Neural cell (in vitro differentiated cells): Measurements from ENCODE around the gene NAGLU. TPM values are rescaled to one million over a fixed set of nuclear protein-coding genes. Genes with fewer than 3 reads are reported as not detected.

Experiments
- H2AFZ ChIP-seq: fragments of 200-600, 300-800 bp; sonication (generic), shearing (Covaris generic); 2 replicates; pipeline ENCODE4 v1.6.0; 2014; ENCODE audit warnings: low read depth, mild to moderate bottlenecking, antibody characterized with exemption, low read length, moderate library complexity
- H3F3A ChIP-seq: fragments of 200-600 bp; shearing (Covaris generic); 2 replicates; pipeline ENCODE4 v1.6.1; 2016; ENCODE audit warnings: mild to moderate bottlenecking, moderate library complexity, mixed read lengths, antibody characterized with exemption, low read length; ENCODE audit not compliant: insufficient read depth, poor library complexity, severe bottlenecking
- H3K27ac ChIP-seq: fragments of 200-600, 300-800 bp; sonication (generic), shearing (Covaris generic); 2 replicates; pipeline ENCODE4 v1.5.1; 2014; ENCODE audit warnings: mild to moderate bottlenecking, low read length, moderate library complexity
- H3K27me3 ChIP-seq: fragments of 300-800, 200-600 bp; sonication (generic), shearing (Covaris generic); 2 replicates; pipeline ENCODE4 v1.6.0; 2014; ENCODE audit warnings: mild to moderate bottlenecking, low read depth, low read length, moderate library complexity; ENCODE audit not compliant: insufficient read depth
- H3K36me3 ChIP-seq: fragments of 300-800, 200-600 bp; sonication (generic), shearing (Covaris generic); 2 replicates; pipeline ENCODE4 v1.5.1; 2014; ENCODE audit warnings: mild to moderate bottlenecking, antibody characterized with exemption, low read length, moderate library complexity; ENCODE audit not compliant: insufficient read depth
- H3K4me2 ChIP-seq: fragments of 300-800, 200-600 bp; sonication (generic), shearing (Covaris generic); 2 replicates; pipeline ENCODE4 v1.6.0; 2014; ENCODE audit warnings: mild to moderate bottlenecking, low read length
- H3K4me3 ChIP-seq: fragments of 300-800, 200-600 bp; sonication (generic), shearing (Covaris generic); 2 replicates; pipeline ENCODE4 v1.5.1; 2014; ENCODE audit warnings: mild to moderate bottlenecking, low read length, moderate library complexity
- H3K79me2 ChIP-seq: fragments of 200-600 bp; shearing (Covaris generic); replicated peaks from 2 replicates; pipeline ENCODE4 v1.6.0; 2014; ENCODE audit warnings: mild to moderate bottlenecking, low read length, moderate library complexity; ENCODE audit not compliant: insufficient read depth
- H3K9ac ChIP-seq: fragments of 300-800, 200-600 bp; sonication (generic), shearing (Covaris generic); 2 replicates; pipeline ENCODE4 v1.6.1; 2016; ENCODE audit warnings: mild to moderate bottlenecking, low read length, mixed read lengths
- H3K9me2 ChIP-seq: fragments of 200-600 bp; shearing (Covaris generic); 2 replicates; pipeline ENCODE4 v1.6.1; 2016; ENCODE audit warnings: mild to moderate bottlenecking, low read length, mixed read lengths; ENCODE audit not compliant: insufficient read depth
- H3K9me3 ChIP-seq: fragments of 200-600, 300-800 bp; sonication (generic), shearing (Covaris generic); 2 replicates; pipeline ENCODE4 v1.6.1; 2016; ENCODE audit warnings: mild to moderate bottlenecking, mixed run types, low read length, moderate library complexity, mixed read lengths
- H4K20me1 ChIP-seq: fragments of 200-600 bp; shearing (Covaris generic); 2 replicates; pipeline ENCODE4 v1.6.1; 2016; ENCODE audit warnings: mild to moderate bottlenecking, mixed run types; ENCODE audit not compliant: insufficient read depth
- EP300 ChIP-seq: fragments of 450-650 bp; conservative IDR thresholded peaks from 2 replicates; pipeline ENCODE4 v1.6.1; 2014; ENCODE audit warnings: antibody characterized with exemption, mild to moderate bottlenecking, moderate library complexity; ENCODE audit not compliant: poor library complexity, severe bottlenecking
- EZH2 ChIP-seq: fragments of 200-600, 300-800 bp; shearing (Covaris generic), sonication (generic); IDR thresholded peaks from 2 replicates; pipeline ENCODE4 v1.6.1; 2014; ENCODE audit warnings: antibody characterized with exemption, low read length, borderline replicate concordance, mild to moderate bottlenecking; ENCODE audit not compliant: insufficient read depth, poor library complexity, severe bottlenecking
- MXI1 ChIP-seq: fragments of 450-650 bp; conservative IDR thresholded peaks from 2 replicates; pipeline ENCODE4 v1.6.1; 2014; ENCODE audit warnings: antibody characterized with exemption, mild to moderate bottlenecking; ENCODE audit not compliant: poor library complexity, severe bottlenecking
- POLR2AphosphoS5 ChIP-seq: IDR thresholded peaks from 2 replicates; pipeline ENCODE4 v1.6.1; 2012
- RAD21 ChIP-seq: fragments of 450-650 bp; conservative IDR thresholded peaks from 2 replicates; pipeline ENCODE4 v1.6.1; 2014; ENCODE audit warnings: antibody characterized with exemption, mild to moderate bottlenecking, moderate library complexity
- REST ChIP-seq: IDR thresholded peaks from 2 replicates; pipeline ENCODE4 v1.6.1; 2012; ENCODE audit warnings: borderline replicate concordance
- SMC3 ChIP-seq: fragments of 450-650 bp; conservative IDR thresholded peaks from 2 replicates; pipeline ENCODE4 v1.6.1; 2014; ENCODE audit warnings: antibody characterized with exemption, mild to moderate bottlenecking, moderate library complexity; ENCODE audit not compliant: poor library complexity
- TAF1 ChIP-seq: IDR thresholded peaks from 2 replicates; pipeline ENCODE4 v1.6.1; 2012; ENCODE audit warnings: low read depth
- polyA plus RNA-seq: library from polyadenylated mRNA; depleted of rRNA; stranded (reverse); fragments of >200 nt; gene quantifications from 2 replicates; pipeline ENCODE4 v1.2.3, GENCODE V29; 2014
- TF ChIP-seq, protein P1 (sequence below): fragments of 450-650 bp; IDR thresholded peaks from 2 replicates; pipeline ENCODE4 v1.5.1; 2014; ENCODE audit warnings: antibody characterized with exemption, mild to moderate bottlenecking, moderate library complexity; ENCODE audit not compliant: poor library complexity, severe bottlenecking

Gene NAGLU
- polyA plus RNA-seq, 1 donor from 2014 or later, result 12.1 TPM

GRCh38 chr17:42579794-42580551 lies 43.9 kb downstream of the NAGLU start:
- Histone ChIP-seq H3K9me3 (no peaks in the 10 kb centered on the region), H2AFZ (no peak overlapping the region), H3K36me3 (no peaks in the 10 kb centered on the region), H3K9ac (no peak overlapping the region), H3K4me3 (no peak overlapping the region), H3K79me2 (peaks cover 12% of the 10 kb centered on the region), H3K4me2 (no peak overlapping the region), H4K20me1 (no peaks in the 10 kb centered on the region), H3K27me3 (no peaks in the 10 kb centered on the region), H3F3A (no peaks in the 10 kb centered on the region), H3K9me2 (no peaks in the 10 kb centered on the region), H3K27ac (no peak overlapping the region)
- TF ChIP-seq MXI1, result no peak
- TF ChIP-seq TAF1, result no peak
- no peak for TF ChIP-seq REST
- no peak for TF ChIP-seq POLR2AphosphoS5
- no peak for TF ChIP-seq RAD21
- no peak for TF ChIP-seq SMC3
- TF ChIP-seq, protein P1, sequence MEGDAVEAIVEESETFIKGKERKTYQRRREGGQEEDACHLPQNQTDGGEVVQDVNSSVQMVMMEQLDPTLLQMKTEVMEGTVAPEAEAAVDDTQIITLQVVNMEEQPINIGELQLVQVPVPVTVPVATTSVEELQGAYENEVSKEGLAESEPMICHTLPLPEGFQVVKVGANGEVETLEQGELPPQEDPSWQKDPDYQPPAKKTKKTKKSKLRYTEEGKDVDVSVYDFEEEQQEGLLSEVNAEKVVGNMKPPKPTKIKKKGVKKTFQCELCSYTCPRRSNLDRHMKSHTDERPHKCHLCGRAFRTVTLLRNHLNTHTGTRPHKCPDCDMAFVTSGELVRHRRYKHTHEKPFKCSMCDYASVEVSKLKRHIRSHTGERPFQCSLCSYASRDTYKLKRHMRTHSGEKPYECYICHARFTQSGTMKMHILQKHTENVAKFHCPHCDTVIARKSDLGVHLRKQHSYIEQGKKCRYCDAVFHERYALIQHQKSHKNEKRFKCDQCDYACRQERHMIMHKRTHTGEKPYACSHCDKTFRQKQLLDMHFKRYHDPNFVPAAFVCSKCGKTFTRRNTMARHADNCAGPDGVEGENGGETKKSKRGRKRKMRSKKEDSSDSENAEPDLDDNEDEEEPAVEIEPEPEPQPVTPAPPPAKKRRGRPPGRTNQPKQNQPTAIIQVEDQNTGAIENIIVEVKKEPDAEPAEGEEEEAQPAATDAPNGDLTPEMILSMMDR, result no peak
- TF ChIP-seq EP300, result no peak
- no peak for TF ChIP-seq EZH2

GRCh38 chr17:42581744-42582270 lies 45.8 kb downstream of the NAGLU start:
- H3K27ac ChIP-seq, result no peak overlapping the region
- H4K20me1 ChIP-seq, result no peaks in the 10 kb centered on the region
- H3K9me3 ChIP-seq, result no peaks in the 10 kb centered on the region
- H3K27me3 ChIP-seq, result no peaks in the 10 kb centered on the region
- no peaks in the 10 kb centered on the region for H3K36me3 ChIP-seq
- TF ChIP-seq EZH2 (no peak), SMC3 (no peak), MXI1 (no peak), REST (no peak), POLR2AphosphoS5 (no peak), EP300 (no peak), TAF1 (no peak), RAD21 (no peak)
- TF ChIP-seq, protein P1, result no peak
- peaks cover 3% of the 10 kb centered on the region for H3K79me2 ChIP-seq
- H3K9me2 ChIP-seq, result no peaks in the 10 kb centered on the region
- no peak overlapping the region for H3K4me2 ChIP-seq
- H2AFZ ChIP-seq, result no peak overlapping the region
- no peak overlapping the region for H3K4me3 ChIP-seq
- H3K9ac ChIP-seq, result no peak overlapping the region
- H3F3A ChIP-seq, result no peaks in the 10 kb centered on the region
